GM12872 (cell line): Measurements from ENCODE around the gene TAS1R3.
A peak's percentile ranks its signal among the peaks of the same experiment; 100 is the strongest.

Experiments
- CTCF ChIP-seq: IDR thresholded peaks from 3 replicates; pipeline ENCODE4 v1.5.1; 2011; ENCODE audit warnings: low read depth, mild to moderate bottlenecking, low read length, moderate library complexity; ENCODE audit not compliant: insufficient read depth

Gene TAS1R3

GRCh38 chr1:1347663-1348419 lies 16.8 kb downstream of the TAS1R3 start:
- no peak for TF ChIP-seq CTCF

GRCh38 chr1:1348420-1349255 lies 17.6 kb downstream of the TAS1R3 start:
- TF ChIP-seq CTCF = no peak

DNA sequence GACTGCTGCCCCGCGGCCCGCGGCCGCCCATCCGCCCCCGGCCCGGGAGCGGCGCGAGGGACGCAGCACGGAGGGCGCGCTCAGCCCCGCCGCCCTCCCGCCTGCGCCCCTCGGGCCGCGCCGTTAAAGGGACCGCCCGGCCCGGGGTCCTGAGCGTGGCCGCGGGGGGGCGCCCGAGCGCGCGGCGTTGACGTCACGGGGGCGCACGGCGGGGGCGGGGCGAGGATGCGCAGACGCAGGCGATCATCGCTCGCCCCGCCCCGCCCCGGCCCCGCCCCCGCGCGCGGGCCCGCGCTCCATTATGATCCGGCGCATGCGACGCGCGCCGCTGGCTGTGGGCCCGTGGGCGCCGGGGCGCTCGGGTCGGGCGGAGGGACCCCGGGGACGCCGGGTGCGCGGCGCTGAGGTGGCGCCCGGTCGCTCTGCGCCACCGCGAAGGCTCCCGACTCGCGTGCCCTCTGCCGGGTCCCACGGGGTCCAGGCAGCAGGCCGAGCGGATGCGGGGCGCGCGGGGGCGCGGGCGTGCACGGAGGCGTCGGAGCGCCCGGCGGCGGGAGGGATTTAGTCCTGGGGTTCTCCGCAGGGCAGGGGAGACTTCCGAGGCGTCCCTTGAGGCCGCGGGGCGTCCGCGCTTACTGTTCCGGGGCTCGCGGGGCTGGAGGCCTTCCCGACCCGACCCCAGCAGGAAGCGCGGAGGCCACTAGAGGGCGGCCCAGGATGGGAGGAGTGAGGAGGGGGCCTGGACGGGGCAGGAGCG lies 18.4 kb downstream of the TAS1R3 start, which contains the start of gene DVL1:
DVL1 (minus strand) TSS at position 163 of the 757 bp plus-strand sequence. CDS start 353 bp downstream, outside the sequence.
- TF ChIP-seq CTCF = peak; percentile 50; the same call in 2 of the 3 replicates

DNA sequence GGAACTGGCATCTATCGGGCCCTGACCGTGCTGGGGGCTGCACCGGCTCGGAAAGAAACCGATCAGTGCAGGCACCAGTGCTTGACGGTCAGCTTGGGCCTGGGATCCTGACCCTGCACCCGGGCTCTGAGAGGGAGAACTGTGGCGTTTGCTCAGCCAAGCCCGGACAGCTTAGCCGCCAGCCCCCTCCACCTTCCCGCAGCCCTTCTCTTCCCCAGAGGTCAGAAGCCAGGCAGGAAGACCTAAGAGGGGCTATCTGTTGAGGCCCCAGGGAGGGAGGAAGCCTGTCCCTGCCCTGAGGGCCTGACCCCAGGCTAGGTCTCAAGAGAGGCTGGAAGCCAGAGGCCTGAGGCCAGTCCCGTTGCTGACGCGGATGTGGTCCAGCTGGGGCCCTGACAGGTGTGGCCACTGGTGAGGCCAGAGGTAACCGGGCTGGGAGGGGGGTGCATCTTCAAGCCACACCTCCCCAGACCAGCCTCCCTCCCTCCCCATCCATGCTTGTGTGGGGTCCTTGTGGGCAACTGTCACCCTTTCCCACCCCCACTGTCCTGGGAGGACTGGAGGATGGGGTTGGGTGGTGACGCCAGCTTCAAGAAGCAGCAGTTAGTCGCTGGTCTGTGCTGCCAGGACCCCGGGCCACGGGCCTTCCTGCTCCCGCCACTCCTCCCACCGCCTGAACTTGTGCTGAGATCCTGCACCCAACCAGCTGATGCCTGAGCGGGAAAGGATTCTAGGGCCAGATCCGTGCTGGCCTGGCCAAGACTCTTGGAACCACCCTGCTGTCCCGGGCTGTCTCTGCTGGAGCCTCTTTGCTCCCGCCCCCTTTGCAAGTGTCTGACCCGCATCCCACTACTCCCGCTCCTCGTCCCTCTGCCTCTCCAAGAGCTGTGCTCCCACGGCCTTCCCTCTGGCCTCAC lies 20.7 kb downstream of the TAS1R3 start:
- TF ChIP-seq CTCF = no peak

GRCh38 chr1:1352786-1353388 lies 21.8 kb downstream of the TAS1R3 start:
- no peak for TF ChIP-seq CTCF

- TF ChIP-seq CTCF = no peak
Observed at GRCh38 chr1:1353389-1354151, 22.5 kb downstream of the TAS1R3 start.
